ENCODE results near the gene CLCN1.

The CLCN1 gene

GRCh38 chr7:143401265-143401664, 85.4 kb downstream of the CLCN1 start:
- Histone ChIP-seq H3K9me3 (ENCODE audit: control insufficient read depth, insufficient read depth, low read length) (no peaks in the 10 kb centered on the region), H3K4me1 (ENCODE audit: control insufficient read depth, insufficient read depth, low read length) (peaks cover 13% of the 10 kb centered on the region), H3K4me3 (ENCODE audit: low read depth, low read length) (no peak overlapping the region), H3K27me3 (ENCODE audit: control insufficient read depth, insufficient read depth, low read length) (no peaks in the 10 kb centered on the region), H3K27ac (ENCODE audit: low read depth, low read length) (no peak overlapping the region), H3K36me3 (ENCODE audit: control insufficient read depth, insufficient read depth, low read length) (peaks cover 79% of the 10 kb centered on the region), H3K9ac (ENCODE audit: low read depth, low read length) (no peak overlapping the region)

Data from HUES48 (cell line).